ENCODE measurements around the gene CTBP2. TPM values are rescaled to one million over a fixed set of nuclear protein-coding genes. Genes with fewer than 3 reads are reported as not detected.

Gene CTBP2
- total RNA-seq: 69.3 and 83.2 TPM in 2 replicates

DNA sequence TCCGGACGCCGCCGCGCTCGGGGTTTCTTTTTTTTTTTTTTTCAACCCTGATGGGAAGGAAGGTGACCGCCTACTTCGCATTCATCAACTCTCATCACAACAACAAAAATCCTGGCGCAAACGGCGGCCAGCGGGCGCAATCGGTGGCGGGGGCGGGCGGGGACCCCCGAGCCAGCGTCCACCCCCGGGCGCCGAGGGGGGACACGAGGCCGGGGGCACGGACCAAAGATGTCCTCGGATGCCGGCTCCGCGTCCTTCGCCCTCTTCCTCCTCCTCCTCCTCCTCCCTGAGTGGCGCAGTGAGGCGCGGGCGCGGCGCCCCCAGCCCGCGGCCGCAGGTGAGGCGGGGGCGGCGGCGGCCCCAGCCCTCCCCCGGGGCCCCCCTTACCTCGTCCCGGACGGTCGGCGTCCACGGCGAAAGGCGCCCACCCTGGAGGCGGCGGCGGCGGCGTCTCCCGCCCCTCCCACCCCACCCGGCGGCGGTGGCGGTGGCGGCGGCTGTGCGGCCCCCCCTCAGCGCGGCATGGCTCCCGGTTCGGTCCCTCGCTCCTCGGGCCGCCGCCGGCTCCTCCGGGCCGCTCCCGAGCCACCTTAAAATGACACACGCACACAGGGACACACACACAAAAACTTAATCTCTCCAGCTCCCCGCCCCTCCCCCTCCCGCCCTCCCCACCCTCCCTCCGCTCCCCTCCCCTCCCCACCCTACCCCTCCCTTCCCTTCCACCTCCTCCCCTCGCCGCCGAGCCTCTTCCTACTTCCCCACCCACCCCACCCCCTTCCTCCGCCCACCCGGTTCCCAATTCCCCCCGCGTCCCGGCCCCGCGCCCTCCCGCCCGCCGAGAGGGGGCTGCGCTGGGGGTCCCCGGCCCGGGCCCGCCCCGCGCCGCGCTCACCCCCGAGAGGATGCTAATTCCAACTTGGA is at the start of gene CTBP2:
Gene CTBP2 (minus strand): TSS at position 632 of the 924 bp plus-strand sequence.
- DNase-seq (ENCODE audit: extremely low read depth, low read depth, low spot score): no peak

DNA sequence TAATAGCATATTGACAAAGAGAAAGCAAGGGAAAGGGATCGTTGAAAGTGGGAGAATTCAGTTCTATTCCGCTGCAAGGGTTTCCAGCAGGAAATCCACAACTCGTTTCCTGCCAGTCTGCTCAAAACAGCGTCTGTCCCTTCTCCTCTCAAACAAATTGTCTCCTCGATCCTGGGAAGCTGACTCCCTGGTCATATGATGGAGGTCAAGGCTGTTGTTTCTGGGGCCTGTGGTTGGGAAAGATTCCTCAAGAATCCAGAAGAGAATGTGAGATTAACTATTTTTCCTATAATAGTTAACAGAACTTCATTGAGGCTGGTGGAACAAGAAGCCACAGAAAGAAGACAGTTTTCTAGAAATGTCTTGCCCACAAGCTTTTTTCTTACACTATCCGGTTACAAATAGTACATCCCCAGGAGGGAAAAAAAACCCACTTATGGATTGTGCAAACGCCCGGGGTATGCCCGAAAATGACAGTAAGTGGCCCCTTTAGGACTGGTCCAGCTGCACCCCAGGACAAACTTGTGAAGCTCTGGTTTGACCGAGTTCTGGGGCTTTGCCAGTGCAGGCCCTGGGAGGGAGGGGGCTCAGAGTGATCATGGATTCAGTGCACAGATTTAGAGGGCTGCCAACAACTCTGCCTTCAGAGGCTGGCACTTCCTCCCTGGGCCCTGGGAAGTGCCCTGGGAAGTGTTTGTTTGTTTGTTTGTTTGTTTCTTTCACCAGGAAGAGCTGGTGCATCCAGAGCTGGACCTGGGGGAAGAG is 49.4 kb upstream of the CTBP2 start:
- no peak for DNase-seq (ENCODE audit: extremely low read depth, low read depth, low spot score)

DNA sequence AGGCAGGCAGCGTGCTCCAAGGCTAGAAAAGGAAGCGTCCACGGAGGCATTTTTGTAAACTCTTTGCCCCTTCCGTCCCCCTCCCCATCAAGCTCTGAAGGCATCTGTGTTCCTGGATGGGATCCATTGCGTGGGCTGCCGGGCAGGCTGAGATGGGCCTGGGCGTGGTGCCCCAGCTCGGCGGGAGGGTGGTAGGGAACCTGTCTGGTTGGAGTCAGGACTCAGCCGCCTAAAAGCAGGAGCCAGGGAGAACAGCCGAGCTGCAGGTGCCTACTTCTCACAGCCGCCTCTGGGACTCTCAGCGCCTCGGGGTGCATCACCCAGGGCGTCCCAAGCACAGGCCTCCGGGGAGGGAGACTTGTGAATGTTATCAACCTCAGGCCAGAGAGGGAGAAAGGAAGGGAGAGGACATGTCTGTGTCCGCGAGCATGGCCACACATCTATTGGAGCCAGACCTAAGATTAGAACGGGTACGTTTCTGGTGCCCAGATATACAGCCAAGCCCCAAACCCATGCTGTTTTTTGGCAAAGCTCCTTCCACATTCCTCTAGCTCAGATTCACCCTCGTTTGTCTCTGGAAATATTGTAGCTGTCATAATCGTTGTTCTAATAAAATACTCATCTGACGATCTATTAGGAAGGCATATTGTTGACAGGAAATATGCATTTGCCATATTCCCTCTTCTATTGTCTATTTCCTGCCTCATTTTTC is 48.6 kb upstream of the CTBP2 start:
- no peak for DNase-seq (ENCODE audit: extremely low read depth, low read depth, low spot score)

DNA sequence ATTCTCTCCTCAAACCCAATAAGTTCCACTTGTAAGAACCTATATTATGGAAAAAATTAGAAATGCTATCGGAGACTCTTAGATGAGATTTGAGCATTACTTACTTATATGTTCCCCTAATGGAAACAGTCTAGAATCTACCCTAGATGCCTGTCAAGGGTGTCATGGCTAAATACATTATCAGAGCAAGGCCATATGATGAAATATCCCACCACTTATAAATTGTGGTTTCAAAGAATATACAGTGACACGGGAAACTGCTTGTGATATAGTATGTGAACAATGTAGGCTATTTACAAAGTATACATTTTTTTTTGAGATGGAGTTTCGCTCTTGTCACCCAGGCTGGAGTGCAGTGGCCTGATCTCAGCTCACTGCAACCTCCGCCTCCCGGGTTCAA is 46.3 kb upstream of the CTBP2 start:
- DNase-seq (ENCODE audit: extremely low read depth, low read depth, low spot score): no peak

DNA sequence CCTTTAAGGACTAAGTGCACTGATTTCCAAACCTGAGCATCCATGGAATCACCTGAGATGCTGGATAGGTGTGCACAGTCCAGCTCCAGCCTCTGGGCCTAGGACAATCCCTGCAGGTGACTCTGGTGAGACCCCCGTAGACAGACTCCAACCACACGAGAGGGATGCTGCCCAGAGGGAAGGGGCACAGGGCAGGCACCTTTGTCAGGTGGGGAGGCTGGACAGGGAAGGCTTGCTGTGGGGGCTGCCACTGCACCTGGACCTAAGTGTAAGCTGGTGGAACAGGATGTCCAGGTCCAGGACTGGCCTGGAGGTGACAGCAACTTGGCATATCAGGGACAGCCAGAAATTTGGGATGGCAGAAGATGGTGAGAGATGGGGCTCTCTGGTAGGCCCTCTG is 45.1 kb upstream of the CTBP2 start:
- no peak for DNase-seq (ENCODE audit: extremely low read depth, low read depth, low spot score)

DNA sequence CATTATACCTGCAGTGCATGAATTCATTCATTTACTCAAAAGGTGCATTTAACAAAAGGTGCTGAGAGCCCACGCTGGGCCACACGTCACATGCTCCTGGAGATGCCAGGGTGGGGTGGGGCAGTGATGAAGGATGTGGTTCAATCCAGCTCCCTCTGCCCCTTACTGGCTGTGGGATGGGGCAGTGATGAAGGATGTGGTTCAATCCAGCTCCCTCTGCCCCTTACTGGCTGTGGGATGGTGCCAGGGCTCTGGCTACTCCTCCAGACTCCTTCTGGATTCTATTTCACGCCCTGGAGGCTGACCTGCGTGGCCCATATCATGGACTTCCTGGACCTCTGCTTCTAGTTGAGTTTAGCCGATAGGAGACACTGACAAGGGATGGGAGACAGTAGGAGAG is 44.0 kb upstream of the CTBP2 start:
- no peak for DNase-seq (ENCODE audit: extremely low read depth, low read depth, low spot score)

DNA sequence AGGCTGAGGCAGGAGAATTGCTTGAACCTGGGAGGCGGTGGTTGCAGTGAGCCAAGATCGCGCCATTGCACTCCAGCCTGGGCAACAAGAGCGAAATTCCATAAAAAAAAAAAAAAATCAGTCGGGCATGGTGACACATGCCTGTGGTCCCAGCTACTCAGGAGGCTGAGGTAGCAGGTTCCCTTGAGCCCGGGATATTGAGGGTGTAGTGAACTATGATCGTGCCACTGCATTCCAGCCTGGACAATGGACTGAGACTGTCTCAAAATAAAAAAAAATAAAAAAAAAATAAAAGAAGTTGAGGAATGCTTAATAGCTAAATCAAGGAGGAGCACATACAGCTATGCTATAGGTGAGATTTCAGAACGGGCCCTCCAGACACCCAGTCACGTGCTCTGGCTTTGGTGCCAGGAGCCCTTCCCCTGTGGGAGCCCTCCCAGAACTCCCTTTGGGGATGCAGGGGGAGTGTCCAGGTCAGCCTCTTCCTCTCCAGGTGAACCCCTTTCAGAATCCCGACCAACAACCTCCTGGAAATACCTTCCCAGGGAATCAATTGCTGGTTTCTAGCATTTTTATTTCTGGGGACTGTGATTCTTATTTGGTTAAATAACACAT is 42.9 kb upstream of the CTBP2 start:
- DNase-seq (ENCODE audit: extremely low read depth, low read depth, low spot score): no peak

DNA sequence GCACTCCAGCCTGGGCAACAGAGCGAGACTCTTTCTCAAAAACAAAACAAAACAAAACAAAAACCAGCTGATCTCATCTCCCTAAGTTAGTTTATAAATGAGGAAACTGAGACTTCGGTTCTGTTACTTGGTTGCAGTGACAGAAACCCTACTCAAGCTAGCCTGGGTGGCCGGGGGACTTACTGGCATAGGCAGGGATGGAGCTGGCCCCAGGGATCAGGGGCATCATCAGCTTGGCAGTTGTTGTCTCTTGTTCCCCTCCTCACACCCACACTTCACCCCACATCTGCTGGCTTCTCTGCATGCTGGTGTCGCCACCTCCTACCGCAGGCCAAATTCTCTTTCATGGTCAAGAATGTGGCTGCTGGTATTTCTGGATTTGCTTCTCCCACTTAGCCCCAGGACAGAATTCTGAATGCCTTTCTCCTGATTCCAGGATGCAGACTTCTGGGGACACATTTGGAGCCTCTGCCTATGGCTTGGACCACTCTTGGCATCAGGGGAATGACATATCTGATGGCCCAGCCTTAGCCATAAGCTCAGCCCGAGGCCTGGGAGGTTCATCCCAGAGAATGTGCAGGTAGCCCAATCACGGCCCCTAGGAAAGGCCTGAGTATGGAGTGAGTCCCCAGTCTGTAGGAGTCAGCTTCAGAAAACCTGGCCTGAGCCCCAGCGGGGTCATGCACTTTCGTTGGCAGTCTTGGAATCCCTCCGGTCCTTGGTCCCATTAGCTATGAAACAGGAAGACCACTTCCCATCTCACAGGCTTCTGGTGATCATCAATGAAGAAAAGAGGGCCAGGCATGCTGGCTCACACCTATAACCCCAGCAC is 41.6 kb upstream of the CTBP2 start:
- no peak for DNase-seq (ENCODE audit: extremely low read depth, low read depth, low spot score)

DNA sequence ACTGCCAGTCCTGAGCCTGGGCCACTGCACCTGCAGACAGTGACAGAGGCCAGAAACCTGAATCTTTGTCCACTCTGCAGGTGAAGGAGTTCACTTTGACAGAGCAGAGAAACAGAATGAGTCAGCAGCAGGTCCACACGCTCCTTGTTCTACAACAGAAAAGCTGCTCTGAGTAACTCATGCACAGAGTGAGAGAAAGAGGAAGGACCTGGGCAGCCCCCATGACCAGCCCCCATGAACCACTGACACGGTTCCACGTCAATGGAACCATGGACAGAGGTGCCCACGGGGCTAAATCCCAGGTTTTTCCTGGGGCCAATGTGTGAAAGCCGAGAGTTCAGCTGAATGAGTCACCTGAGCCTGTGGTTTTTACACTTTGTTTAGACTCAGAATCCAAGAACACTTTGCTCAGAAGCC is 40.8 kb upstream of the CTBP2 start:
- DNase-seq (ENCODE audit: extremely low read depth, low read depth, low spot score): no peak

DNA sequence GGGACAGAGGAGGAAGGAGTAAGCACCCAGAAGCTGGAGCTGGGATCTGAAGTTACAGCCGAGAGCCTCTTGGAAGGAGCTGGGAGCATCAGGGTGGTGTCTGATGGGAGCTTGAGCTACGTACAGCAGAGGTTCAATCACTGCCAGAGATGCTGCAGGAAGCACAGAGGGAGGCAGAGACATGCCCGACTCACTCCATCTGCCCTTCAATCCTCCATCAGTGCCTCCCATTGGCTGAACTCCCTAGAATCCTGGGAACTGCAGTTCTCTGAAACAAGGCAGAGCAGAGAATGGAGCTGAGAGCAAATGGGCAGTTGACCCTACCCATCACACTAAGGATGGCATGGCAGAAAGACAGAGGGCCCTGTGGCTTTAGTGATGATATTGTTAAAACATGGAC is 40.0 kb upstream of the CTBP2 start:
- no peak for DNase-seq (ENCODE audit: extremely low read depth, low read depth, low spot score)

DNA sequence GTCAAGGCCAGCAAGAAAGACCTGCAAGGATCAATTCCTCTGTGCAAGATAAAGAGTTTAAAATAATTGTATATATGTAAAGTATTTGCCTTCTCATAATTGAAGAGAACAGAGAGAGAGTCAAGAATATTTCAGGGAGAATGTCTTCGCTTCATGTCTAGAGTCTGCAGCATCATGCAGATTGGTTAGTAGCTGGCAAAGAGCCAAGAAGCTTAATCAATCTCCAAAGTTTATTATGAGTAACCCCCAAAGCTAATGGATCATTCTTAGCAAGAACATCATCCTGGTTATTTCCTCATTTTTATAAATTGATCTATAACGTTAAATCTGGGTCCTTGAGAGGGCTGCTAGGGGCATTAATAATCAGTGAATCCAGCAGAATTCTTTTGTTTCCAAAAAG is 38.9 kb upstream of the CTBP2 start:
- no peak for DNase-seq (ENCODE audit: extremely low read depth, low read depth, low spot score)

DNA sequence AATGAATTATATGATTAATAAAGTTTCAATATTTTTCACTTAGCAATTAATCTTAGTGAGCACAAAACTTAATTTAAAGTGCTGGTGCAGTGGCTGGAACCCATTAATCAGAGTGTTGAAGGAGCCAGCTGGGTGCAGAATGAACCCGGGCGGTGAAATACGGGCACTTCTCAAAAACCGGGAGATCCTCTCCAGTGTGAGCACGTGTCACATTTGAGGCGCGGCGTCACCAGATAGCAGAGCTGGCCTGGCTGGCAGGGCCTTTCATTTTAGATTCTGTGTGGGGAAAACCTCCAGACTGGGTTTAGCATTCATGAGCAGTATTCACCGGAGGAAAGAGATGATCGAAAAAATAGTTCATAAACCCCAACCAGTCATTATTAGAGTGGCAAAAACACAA is 34.5 kb upstream of the CTBP2 start:
- DNase-seq (ENCODE audit: extremely low read depth, low read depth, low spot score): no peak

DNA sequence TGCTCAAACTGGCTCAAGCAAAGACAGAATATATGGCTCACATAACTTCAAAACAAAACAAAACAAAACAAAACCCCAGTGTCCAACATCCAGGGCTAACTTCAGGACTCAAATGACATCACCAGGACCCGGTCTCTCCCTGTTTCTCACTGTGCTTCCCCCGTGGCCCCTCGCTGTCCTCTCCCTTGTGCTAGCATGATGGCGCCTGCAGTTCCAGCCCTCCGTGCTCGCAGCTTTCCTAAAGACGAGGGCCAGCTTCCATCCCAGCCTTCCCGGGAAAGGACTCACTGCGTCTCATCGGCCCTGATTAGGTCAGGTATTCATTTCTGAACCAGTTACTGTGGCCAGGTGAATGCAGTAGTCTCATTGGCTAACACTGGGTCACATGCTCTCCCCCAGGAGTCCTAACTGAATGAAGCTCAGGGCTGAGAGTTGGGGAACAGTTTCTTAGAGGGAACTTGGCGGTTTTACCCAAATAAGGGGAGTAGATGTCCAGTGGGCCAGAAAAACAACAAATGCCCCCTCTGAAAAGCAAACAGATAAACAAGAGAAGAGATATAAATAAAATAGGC is 33.0 kb upstream of the CTBP2 start:
- no peak for DNase-seq (ENCODE audit: extremely low read depth, low read depth, low spot score)

DNA sequence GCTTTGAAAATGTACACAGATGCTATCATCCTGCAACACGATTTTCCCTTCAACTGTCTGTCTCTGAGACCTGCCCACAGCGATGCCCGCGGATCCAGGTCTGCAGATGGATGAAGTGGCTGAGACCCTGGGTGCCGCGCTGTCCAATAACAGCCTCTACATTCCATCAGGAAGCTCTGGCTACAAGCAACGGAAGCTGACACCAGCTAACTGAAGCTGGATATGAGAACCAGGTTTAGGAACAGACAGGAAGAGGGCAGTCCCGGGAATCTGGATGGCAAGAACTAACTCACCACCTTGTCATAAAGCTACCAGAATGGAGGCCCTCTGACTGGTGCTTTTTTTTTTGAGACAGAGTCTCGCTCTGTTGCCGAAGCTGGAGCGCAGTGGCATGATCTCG is 32.3 kb upstream of the CTBP2 start:
- no peak for DNase-seq (ENCODE audit: extremely low read depth, low read depth, low spot score)

DNA sequence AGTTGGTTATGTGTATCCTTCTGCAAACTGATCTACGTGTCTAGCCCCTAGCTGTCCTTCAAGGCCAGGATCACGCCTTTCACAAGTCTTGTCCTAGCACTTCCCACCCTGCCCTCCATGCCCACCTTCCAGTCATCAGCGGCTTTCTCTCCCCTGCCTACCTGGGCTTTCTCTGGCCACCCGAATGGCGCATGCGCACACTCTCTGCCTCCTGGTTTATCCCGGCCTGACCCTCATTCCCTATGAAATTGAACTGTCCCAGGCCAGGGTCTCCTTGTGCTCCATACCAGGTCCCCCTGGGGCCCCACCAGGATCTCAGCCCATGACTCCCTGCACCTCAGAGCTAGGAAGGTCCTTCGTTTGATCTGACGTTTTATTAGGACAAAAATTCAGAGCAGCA is 31.6 kb upstream of the CTBP2 start:
- DNase-seq (ENCODE audit: extremely low read depth, low read depth, low spot score): no peak

DNA sequence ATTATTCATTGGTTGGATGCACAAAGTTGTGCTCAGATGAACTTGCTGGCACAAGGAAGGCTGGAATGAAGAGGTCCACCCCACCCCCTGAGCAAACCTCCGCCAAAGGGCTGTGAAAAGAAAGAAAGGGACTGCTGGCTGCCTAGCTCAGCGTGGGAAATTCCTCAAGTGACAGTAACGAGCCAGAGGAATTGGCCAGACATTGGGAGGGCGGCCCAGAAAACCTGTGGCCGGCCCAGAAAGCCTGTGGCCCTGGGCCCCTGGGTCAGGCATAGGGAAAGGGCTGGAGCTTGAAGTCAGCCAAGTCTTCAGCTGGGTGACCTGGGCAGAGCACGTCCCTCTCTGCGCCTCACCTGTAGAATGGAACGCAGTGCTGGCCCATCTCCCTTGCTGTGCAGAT is 30.6 kb upstream of the CTBP2 start:
- no peak for DNase-seq (ENCODE audit: extremely low read depth, low read depth, low spot score)

DNA sequence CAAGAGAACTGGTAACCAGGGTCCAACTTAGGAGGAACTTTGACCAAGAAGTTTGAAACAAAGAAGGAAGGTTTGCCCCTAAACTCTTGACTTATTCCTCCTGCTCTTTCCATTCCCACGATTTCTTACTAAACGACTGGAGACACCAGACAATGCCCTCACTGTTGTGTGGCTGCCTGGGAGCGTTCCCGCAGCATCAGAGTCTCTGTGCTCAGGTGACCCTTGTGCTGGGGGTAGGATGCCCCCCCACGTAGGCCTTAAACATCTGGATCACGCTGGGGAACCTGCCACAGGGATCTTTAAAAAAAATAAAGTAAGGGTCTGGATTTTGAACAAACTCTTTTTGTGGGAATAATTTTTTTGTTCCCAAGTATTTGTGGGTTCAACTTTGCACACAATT is 30.1 kb upstream of the CTBP2 start:
- DNase-seq (ENCODE audit: extremely low read depth, low read depth, low spot score): no peak

DNA sequence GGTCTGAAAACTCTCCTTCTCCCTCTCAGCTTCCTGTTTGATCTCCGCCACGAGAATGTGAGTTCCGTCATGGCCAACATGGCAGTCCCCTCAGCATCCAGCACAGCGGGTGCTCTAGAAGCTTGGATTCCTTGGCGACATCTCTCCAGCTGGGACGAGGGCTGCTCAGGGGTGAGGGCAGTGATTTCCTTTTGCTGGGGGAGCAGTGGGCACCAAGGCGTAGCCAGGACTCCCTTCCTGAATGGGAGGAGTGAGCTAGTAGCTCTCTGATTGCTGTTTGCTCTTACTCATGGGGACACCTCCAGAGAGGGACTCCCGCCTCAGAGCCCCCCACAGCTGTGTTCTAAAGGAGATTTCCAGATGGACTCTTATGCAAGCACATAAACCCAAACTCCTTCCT is 28.8 kb upstream of the CTBP2 start:
- no peak for DNase-seq (ENCODE audit: extremely low read depth, low read depth, low spot score)

DNA sequence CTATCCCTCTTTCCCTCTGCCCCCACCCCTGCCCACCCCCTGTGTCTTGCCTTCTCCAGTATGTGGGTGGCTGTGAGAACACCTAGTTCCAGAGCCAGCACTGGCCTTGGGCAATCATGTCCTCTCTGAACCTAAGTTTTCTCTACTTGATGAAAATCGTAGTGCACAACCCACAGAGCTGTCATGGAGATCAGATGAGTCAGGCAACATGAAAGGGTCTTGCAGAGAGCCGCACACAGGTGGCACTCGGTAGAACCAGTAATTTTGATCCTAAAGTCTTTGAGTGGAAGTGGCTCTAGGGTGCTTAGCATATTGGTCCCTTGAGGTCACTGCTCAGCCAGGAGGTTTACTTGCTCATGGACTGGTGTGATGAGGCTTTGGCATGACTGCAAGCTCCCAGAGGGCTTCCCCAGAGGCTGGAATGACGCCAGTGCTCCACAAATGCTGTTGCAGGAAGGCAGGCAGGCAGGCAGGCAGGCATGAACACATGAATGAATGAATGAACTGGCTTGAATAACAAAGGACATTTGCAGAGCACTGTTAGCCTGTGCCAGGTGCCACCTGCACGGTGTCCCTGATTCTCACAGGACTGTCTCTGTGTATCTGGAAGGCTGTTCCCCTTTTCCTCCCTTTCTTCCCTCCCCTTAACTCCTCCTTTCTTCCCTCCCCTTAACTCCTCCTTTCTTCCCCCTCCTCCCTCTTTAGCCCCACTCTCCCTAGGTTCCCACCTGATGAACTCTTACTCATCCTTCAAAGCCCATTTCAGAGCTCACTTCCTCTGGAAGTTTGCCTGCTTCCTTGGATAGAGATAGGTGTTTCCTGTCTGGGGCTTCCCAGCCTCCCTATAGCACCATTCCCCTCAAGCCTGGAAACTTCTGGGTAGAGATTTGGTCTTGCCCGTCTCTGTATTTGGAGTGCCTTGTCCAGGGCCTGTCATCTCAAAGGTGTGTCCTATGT is 27.2 kb upstream of the CTBP2 start:
- DNase-seq (ENCODE audit: extremely low read depth, low read depth, low spot score): no peak
